HCT116 (cell line): Measurements from ENCODE around the gene NDUFAF2. TPM values are rescaled to one million over a fixed set of nuclear protein-coding genes. Genes with fewer than 3 reads are reported as not detected.

ENCODE experiments used
- ATAC-seq: fragments of 200-7000 bp; cut with Tn5 transposase; 2 replicates; pipeline ENCODE4 v1.9.1; 2020; ENCODE audit warnings: mild to moderate bottlenecking, moderate library complexity
- BruUV-seq: library from RNA; stranded (reverse); fragments of 400-500 nt; replicated peaks from 2 replicates; lab custom pipeline; 2021; lab: Mats Ljungman, UMichigan
- CTCF ChIA-PET: fragments of 300-600 bp; sonication (Branson Sonifier 250); formaldehyde crosslinking; loops from one replicate; lab custom pipeline; 2021; ENCODE audit warnings: antibody characterized with exemption; lab: Charles Lee
- POLR2A ChIA-PET: fragments of 300-600, 350-600 bp; sonication (Branson Sonifier 250); formaldehyde crosslinking; loops from one replicate; lab custom pipeline; 2021; ENCODE audit warnings: antibody characterized with exemption; lab: Charles Lee
- RAD21 ChIA-PET, 2 experiments: fragments of 300-600 bp; sonication (Branson Sonifier 250); formaldehyde crosslinking; loops; one replicate each; lab custom pipeline; 2023; ENCODE audit warnings: low total read pairs in 2 of 2; ENCODE audit not compliant: uncharacterized antibody in 2 of 2, unreplicated experiment in 2 of 2, low non-redundant PET in 1 of 2; lab: Charles Lee
- DNase-seq: peaks from one replicate; pipeline ENCODE4 v3.0.0-alpha.2; 2010; ENCODE audit warnings: low read depth, low spot score
- H2AFZ ChIP-seq: fragments of 200-600 bp; shearing (Covaris generic), sonication (generic); 2 replicates; pipeline ENCODE4 v1.6.1; 2017; ENCODE audit warnings: low read depth, mixed run types, mixed read lengths, antibody characterized with exemption, low read length; ENCODE audit not compliant: poor library complexity, severe bottlenecking
- H3K27ac ChIP-seq: 2 replicates; pipeline ENCODE4 v1.5.1; 2012; ENCODE audit warnings: low read depth, low read length
- H3K27me3 ChIP-seq: fragments of 200-600 bp; sonication (generic); 2 replicates; pipeline ENCODE4 v1.6.1; 2016; ENCODE audit warnings: mixed run types, low read length, mixed read lengths; ENCODE audit not compliant: insufficient read depth
- H3K36me3 ChIP-seq, 2 experiments: fragments of 200-500 bp in 1 of 2; fragments of 200-600 bp in 1 of 2; sonication (Bioruptor generic) in 1 of 2; sonication (generic) in 1 of 2; 2 replicates each; pipeline versions ENCODE4 v1.5.1 to v1.6.1; 2014 to 2016; ENCODE audit warnings: low read length in 2 of 2, inconsistent platforms in 1 of 2, mixed read lengths in 1 of 2, mixed run types in 1 of 2; ENCODE audit not compliant: insufficient read depth in 2 of 2, control insufficient read depth in 1 of 2
- H3K4me1 ChIP-seq, 2 experiments: fragments of 200-600 bp in 1 of 2; sonication (generic) in 1 of 2; 2 replicates each; pipeline versions ENCODE4 v1.5.1 to v1.6.1; 2012 to 2017; ENCODE audit warnings: low read length in 2 of 2, inconsistent platforms in 1 of 2, mild to moderate bottlenecking in 1 of 2, mixed read lengths in 1 of 2, mixed run types in 1 of 2, moderate library complexity in 1 of 2; ENCODE audit not compliant: insufficient read depth in 2 of 2, control insufficient read depth in 1 of 2
- H3K4me2 ChIP-seq: fragments of 200-600 bp; sonication (generic); 2 replicates; pipeline ENCODE4 v1.6.1; 2017; ENCODE audit warnings: mixed run types, low read length, mixed read lengths
- H3K4me3 ChIP-seq, 2 experiments: fragments of 200-600 bp in 1 of 2; sonication (generic) in 1 of 2; replicated peaks in 1 of 2; 2 replicates each; pipeline ENCODE4 v1.5.1; 2011 to 2016; ENCODE audit warnings: low read length in 2 of 2, control low read depth in 1 of 2, low read depth in 1 of 2, mild to moderate bottlenecking in 1 of 2, mixed read lengths in 1 of 2, mixed run types in 1 of 2
- H3K79me2 ChIP-seq: fragments of 200-600 bp; sonication (generic); 2 replicates; pipeline ENCODE4 v1.6.1; 2017; ENCODE audit warnings: mild to moderate bottlenecking, mixed run types, low read length, moderate library complexity, mixed read lengths; ENCODE audit not compliant: insufficient read depth
- H3K9ac ChIP-seq: fragments of 200-600 bp; sonication (generic); 2 replicates; pipeline ENCODE4 v1.6.1; 2016; ENCODE audit warnings: low read length, mixed read lengths
- H3K9me2 ChIP-seq: fragments of 200-600 bp; sonication (generic), shearing (Covaris generic); 2 replicates; pipeline ENCODE4 v1.6.1; 2017; ENCODE audit warnings: mixed run types, mild to moderate bottlenecking, moderate library complexity; ENCODE audit not compliant: insufficient read depth
- H3K9me3 ChIP-seq, 2 experiments: fragments of 200-500 bp in 1 of 2; fragments of 200-600 bp in 1 of 2; sonication (Bioruptor generic) in 1 of 2; sonication (generic) in 1 of 2; 2 replicates each; pipeline ENCODE4 v1.6.1; 2014 to 2017; ENCODE audit warnings: low read length in 2 of 2, mixed read lengths in 2 of 2, inconsistent platforms in 1 of 2, low read depth in 1 of 2, mild to moderate bottlenecking in 1 of 2, mixed run types in 1 of 2, moderate library complexity in 1 of 2; ENCODE audit not compliant: control insufficient read depth in 1 of 2, insufficient read depth in 1 of 2
- H4K20me1 ChIP-seq: fragments of 200-600 bp; sonication (generic), shearing (Covaris generic); 2 replicates; pipeline ENCODE4 v1.6.1; 2017; ENCODE audit warnings: mixed run types, mild to moderate bottlenecking, moderate library complexity; ENCODE audit not compliant: insufficient read depth
- CBX3 ChIP-seq: IDR thresholded peaks from 2 replicates; pipeline ENCODE4 v1.6.1; 2012; ENCODE audit warnings: low read depth
- CEBPB ChIP-seq: IDR thresholded peaks from 2 replicates; pipeline ENCODE4 v1.6.1; 2012; ENCODE audit warnings: low read depth
- EGR1 ChIP-seq: IDR thresholded peaks from 2 replicates; pipeline ENCODE4 v1.6.1; 2012; ENCODE audit warnings: low read depth
- EZH2phosphoT487 ChIP-seq: fragments of 200-600 bp; IDR thresholded peaks from 2 replicates; pipeline ENCODE4 v1.6.1; 2018; ENCODE audit warnings: antibody characterized with exemption, borderline replicate concordance
- JUND ChIP-seq: IDR thresholded peaks from 2 replicates; pipeline ENCODE4 v1.6.1; 2012
- POLR2A ChIP-seq: IDR thresholded peaks from 2 replicates; pipeline ENCODE4 v1.7.0; 2011; ENCODE audit warnings: borderline replicate concordance; ENCODE audit not compliant: insufficient read depth, insufficient read length; ENCODE audit errors: extremely low read depth
- POLR2AphosphoS5 ChIP-seq: IDR thresholded peaks from 2 replicates; pipeline ENCODE4 v1.6.1; 2011; ENCODE audit warnings: mild to moderate bottlenecking, low read depth, low read length, moderate library complexity
- RAD21 ChIP-seq: IDR thresholded peaks from 2 replicates; pipeline ENCODE4 v1.6.1; 2012; ENCODE audit warnings: low read depth, mild to moderate bottlenecking
- SIN3A ChIP-seq: IDR thresholded peaks from 2 replicates; pipeline ENCODE4 v1.6.1; 2012; ENCODE audit warnings: low read depth
- SRF ChIP-seq: IDR thresholded peaks from 2 replicates; pipeline ENCODE4 v1.6.1; 2012; ENCODE audit warnings: low read depth
- TCF7L2 ChIP-seq: IDR thresholded peaks from 2 replicates; pipeline ENCODE4 v1.7.0; 2011; ENCODE audit warnings: borderline replicate concordance, inconsistent platforms; ENCODE audit not compliant: insufficient read depth, insufficient read length; ENCODE audit errors: extremely low read depth
- YY1 ChIP-seq: IDR thresholded peaks from 2 replicates; pipeline ENCODE4 v1.6.1; 2011; ENCODE audit warnings: low read length, low read depth, moderate library complexity, mild to moderate bottlenecking; ENCODE audit not compliant: insufficient replicate concordance; ENCODE audit errors: extremely low read depth
- ZFX ChIP-seq: fragments of 450-650 bp; IDR thresholded peaks from 2 replicates; pipeline ENCODE4 v1.6.1; 2017
- ZNF274 ChIP-seq: fragments of 200-500 bp; sonication (Bioruptor generic); IDR thresholded peaks from 2 replicates; pipeline ENCODE4 v1.6.1; 2014; ENCODE audit warnings: mild to moderate bottlenecking, low read depth, low read length, inconsistent platforms
- intact Hi-C: fragments of 100-400 bp; cut with micrococcal nuclease; formaldehyde crosslinking; loops from 2 replicates; pipeline ENCODE4 v1.10.0; 2022
- total RNA-seq: library from RNA; stranded (reverse); gene quantifications from one replicate; pipeline ENCODE4 v1.2.1, GENCODE V29; 2021; ENCODE audit not compliant: unreplicated experiment
- TF ChIP-seq, protein P1 (sequence below): IDR thresholded peaks from 2 replicates; pipeline ENCODE4 v1.6.1; 2012
- TF ChIP-seq, protein P2 (sequence below): IDR thresholded peaks from 2 replicates; pipeline ENCODE4 v1.6.1; 2012
- TF ChIP-seq, protein P3 (sequence below), 3 experiments: fragments of 200-600 bp in 1 of 3; sonication (generic) in 1 of 3; IDR thresholded peaks in 2 of 3; conservative IDR thresholded peaks in 1 of 3; 2 replicates each; pipeline ENCODE4 v1.5.1; 2012 to 2017; ENCODE audit warnings: low read depth in 2 of 3, low read length in 2 of 3, antibody characterized with exemption in 1 of 3, borderline replicate concordance in 1 of 3, control low read depth in 1 of 3, mild to moderate bottlenecking in 1 of 3, mixed read lengths in 1 of 3, mixed run types in 1 of 3, moderate library complexity in 1 of 3; ENCODE audit not compliant: insufficient read depth in 1 of 3
- TF ChIP-seq, protein P4 (sequence below): IDR thresholded peaks from 2 replicates; pipeline ENCODE4 v1.6.1; 2012; ENCODE audit warnings: low read depth

Gene NDUFAF2
- total RNA-seq, 1 experiment from 2014 or later, result 36.9 TPM

DNA sequence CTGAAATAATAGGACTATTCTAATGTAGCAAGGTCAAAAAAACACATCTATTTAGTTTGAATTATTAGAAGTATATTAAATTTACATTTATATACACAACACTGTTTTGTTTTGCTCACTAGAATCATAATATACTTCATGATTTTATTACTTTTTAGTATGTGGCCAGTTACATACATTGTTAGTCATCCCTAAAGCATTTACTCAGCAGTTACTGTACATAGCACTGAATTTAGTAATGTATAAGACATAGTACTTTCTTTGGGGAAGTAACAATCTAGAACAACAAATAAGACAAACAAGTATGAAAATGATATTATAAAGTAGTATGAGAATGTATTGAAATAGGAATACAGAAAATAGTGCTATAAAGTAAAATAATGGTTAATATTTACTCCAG lies 28.4 kb upstream of the NDUFAF2 start (continued):
- TF ChIP-seq TCF7L2 (no peak), YY1 (no peak), ZFX (no peak), CEBPB (no peak), SIN3A (no peak), RAD21 (no peak), POLR2A (no peak)
- TF ChIP-seq, protein P1, sequence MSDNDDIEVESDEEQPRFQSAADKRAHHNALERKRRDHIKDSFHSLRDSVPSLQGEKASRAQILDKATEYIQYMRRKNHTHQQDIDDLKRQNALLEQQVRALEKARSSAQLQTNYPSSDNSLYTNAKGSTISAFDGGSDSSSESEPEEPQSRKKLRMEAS, result no peak
- TF ChIP-seq, all 23 proteins: peak for 0

DNA sequence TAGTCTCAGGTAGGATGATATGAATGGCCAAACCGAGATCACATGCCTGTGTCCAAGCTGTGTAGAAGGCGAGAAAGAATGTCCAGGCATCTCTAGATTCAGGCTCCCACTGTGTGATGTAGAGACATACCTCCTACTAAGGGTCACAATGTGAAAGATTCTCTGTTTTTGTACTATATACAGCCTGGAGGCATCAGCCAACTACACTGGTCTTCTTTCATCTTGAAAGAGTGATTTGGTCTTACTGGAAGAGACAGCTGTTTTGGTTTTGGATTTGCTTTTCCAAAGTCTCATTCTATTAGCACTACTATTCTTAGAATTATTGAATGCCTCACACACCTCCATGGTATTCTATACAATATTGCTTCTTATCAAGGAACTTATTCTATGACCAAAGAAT lies 26.5 kb upstream of the NDUFAF2 start:
- H3K4me1 ChIP-seq, result no peaks in the 10 kb centered on the region
- no peaks in the 10 kb centered on the region for H3K9me2 ChIP-seq
- no peak for ATAC-seq
- no peaks in the 10 kb centered on the region for H3K9me3 ChIP-seq
- RAD21 ChIA-PET, result no interaction called here
- intact Hi-C loops, result no loop called here
- no TSS peak for BruUV-seq
- no peaks in the 10 kb centered on the region for H4K20me1 ChIP-seq
- no peak overlapping the region for H2AFZ ChIP-seq
- no peak overlapping the region for H3K9ac ChIP-seq
- H3K27ac ChIP-seq, result no peak overlapping the region
- no peak for DNase-seq
- H3K79me2 ChIP-seq, result no peaks in the 10 kb centered on the region
- CTCF ChIA-PET, result no interaction called here
- H3K4me2 ChIP-seq, result no peak overlapping the region
- H3K27me3 ChIP-seq, result no peaks in the 10 kb centered on the region
- POLR2A ChIA-PET, result no interaction called here
- H3K4me3 ChIP-seq, result no peak overlapping the region
- H3K36me3 ChIP-seq, result peaks cover 0 to 5% of the 10 kb centered on the region in 2 experiments; a peak in 2 of 4 replicates
- TF ChIP-seq ZNF274 (no peak), EGR1 (no peak), JUND (no peak), CEBPB (no peak), RAD21 (no peak), SIN3A (no peak), CBX3 (no peak), YY1 (no peak), POLR2AphosphoS5 (no peak), POLR2A (no peak), TCF7L2 (no peak), EZH2phosphoT487 (no peak), SRF (no peak)
- TF ChIP-seq, protein P1, result no peak
- TF ChIP-seq, protein P2, sequence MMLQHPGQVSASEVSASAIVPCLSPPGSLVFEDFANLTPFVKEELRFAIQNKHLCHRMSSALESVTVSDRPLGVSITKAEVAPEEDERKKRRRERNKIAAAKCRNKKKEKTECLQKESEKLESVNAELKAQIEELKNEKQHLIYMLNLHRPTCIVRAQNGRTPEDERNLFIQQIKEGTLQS, result no peak
- TF ChIP-seq, protein P3, sequence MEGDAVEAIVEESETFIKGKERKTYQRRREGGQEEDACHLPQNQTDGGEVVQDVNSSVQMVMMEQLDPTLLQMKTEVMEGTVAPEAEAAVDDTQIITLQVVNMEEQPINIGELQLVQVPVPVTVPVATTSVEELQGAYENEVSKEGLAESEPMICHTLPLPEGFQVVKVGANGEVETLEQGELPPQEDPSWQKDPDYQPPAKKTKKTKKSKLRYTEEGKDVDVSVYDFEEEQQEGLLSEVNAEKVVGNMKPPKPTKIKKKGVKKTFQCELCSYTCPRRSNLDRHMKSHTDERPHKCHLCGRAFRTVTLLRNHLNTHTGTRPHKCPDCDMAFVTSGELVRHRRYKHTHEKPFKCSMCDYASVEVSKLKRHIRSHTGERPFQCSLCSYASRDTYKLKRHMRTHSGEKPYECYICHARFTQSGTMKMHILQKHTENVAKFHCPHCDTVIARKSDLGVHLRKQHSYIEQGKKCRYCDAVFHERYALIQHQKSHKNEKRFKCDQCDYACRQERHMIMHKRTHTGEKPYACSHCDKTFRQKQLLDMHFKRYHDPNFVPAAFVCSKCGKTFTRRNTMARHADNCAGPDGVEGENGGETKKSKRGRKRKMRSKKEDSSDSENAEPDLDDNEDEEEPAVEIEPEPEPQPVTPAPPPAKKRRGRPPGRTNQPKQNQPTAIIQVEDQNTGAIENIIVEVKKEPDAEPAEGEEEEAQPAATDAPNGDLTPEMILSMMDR (IDR thresholded peaks at IDR 0.05 in 2 of 3, conservative IDR thresholded peaks at IDR 0.05 in 1 of 3; ENCODE audit: borderline replicate concordance in 1 of 3, insufficient read depth in 1 of 3, low read depth in 2 of 3, low read length in 2 of 3), result no peak
- TF ChIP-seq, protein P4, sequence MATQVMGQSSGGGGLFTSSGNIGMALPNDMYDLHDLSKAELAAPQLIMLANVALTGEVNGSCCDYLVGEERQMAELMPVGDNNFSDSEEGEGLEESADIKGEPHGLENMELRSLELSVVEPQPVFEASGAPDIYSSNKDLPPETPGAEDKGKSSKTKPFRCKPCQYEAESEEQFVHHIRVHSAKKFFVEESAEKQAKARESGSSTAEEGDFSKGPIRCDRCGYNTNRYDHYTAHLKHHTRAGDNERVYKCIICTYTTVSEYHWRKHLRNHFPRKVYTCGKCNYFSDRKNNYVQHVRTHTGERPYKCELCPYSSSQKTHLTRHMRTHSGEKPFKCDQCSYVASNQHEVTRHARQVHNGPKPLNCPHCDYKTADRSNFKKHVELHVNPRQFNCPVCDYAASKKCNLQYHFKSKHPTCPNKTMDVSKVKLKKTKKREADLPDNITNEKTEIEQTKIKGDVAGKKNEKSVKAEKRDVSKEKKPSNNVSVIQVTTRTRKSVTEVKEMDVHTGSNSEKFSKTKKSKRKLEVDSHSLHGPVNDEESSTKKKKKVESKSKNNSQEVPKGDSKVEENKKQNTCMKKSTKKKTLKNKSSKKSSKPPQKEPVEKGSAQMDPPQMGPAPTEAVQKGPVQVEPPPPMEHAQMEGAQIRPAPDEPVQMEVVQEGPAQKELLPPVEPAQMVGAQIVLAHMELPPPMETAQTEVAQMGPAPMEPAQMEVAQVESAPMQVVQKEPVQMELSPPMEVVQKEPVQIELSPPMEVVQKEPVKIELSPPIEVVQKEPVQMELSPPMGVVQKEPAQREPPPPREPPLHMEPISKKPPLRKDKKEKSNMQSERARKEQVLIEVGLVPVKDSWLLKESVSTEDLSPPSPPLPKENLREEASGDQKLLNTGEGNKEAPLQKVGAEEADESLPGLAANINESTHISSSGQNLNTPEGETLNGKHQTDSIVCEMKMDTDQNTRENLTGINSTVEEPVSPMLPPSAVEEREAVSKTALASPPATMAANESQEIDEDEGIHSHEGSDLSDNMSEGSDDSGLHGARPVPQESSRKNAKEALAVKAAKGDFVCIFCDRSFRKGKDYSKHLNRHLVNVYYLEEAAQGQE, result no peak
